Psoas muscle (tissue), 8 donors: Measurements from ENCODE around the gene MYPN. TPM values are rescaled to one million over a fixed set of nuclear protein-coding genes. Genes with fewer than 3 reads are reported as not detected.

ENCODE experiments used
- ATAC-seq, 4 donors: fragments of 200-7000 bp; cut with Tn5 transposase; one replicate each; pipeline ENCODE4 v1.9.1; 2020; ENCODE audit warnings: moderate library complexity in 3 of 4, mild to moderate bottlenecking in 2 of 4
- DNase-seq, 2 donors: peaks; one replicate each; pipeline ENCODE4 v3.0.0-alpha.2; 2020
- H3K27ac ChIP-seq: fragments of 200-600 bp; one replicate; pipeline ENCODE4 v1.8.0; 2022
- H3K27me3 ChIP-seq, 3 donors: fragments of 200-600 bp in 1 of 3; one replicate each; pipeline versions ENCODE4 v1.6.1 to v1.8.0; 2013 to 2022; ENCODE audit warnings: low read length in 2 of 3, mild to moderate bottlenecking in 2 of 3, moderate library complexity in 1 of 3; ENCODE audit not compliant: insufficient read depth in 3 of 3
- H3K36me3 ChIP-seq, 2 donors: fragments of 200-600 bp in 1 of 2; one replicate each; pipeline versions ENCODE4 v1.6.1 to v1.8.0; 2013 to 2022; ENCODE audit warnings: low read depth in 1 of 2, mild to moderate bottlenecking in 1 of 2, moderate library complexity in 1 of 2; ENCODE audit not compliant: insufficient read depth in 1 of 2
- H3K4me1 ChIP-seq: fragments of 200-600 bp; one replicate; pipeline ENCODE4 v1.8.0; 2022
- H3K4me3 ChIP-seq: fragments of 200-600 bp; one replicate; pipeline ENCODE4 v1.8.0; 2022; ENCODE audit warnings: mild to moderate bottlenecking
- H3K9me3 ChIP-seq: fragments of 200-600 bp; one replicate; pipeline ENCODE4 v1.8.0; 2022
- WGBS, 3 donors: extraction: QIAGEN DNeasy Blood & Tissue Kit; methylation state at CpG; one replicate each; pipeline versions ENCODE4 v1.1.6 to v1.1.7; 2013; 5-methylcytosine and 5-hydroxymethylcytosine counted together
- intact Hi-C, 2 donors: fragments of 100-400 bp; cut with DNase I; formaldehyde crosslinking; loops; one replicate each; pipeline versions ENCODE4 v1.11.0 to v1.14.2; 2022
- polyA plus RNA-seq, 3 donors: library from polyadenylated mRNA; stranded (reverse); fragments of 200-250 nt; gene quantifications; one replicate each; pipeline ENCODE4 v1.2.3, GENCODE V29; 2013
- total RNA-seq, 4 donors: library from RNA; stranded (reverse); fragmentation: NEBNext Ultra II Directional in 2 of 4; extraction: Animal tissue kit (Norgen Biotek cat#: 25700) in 2 of 4; gene quantifications; one replicate each; pipeline versions ENCODE4 v1.2.1 to v1.2.4, GENCODE V29; 2021 to 2023
- TF ChIP-seq, protein P1 (sequence below): fragments of 200-600 bp; IDR thresholded peaks from one replicate; pipeline ENCODE4 v1.8.0; 2022; ENCODE audit warnings: antibody characterized with exemption
- donor health status: healthy with polysubstance abuse.
- donor health status: DM: no; HTN: no; CAD: no; lungs with moderate emphysema.
- donor health status: Bipolar disorder and iron deficiency.
- donor health status: healthy.
- donor health status: DM: yes; HTN: yes; CAD: no.
- donor health status: DM: no; HTN: no; CAD: no.
- donor health status: DM: no; HTN: no; CAD: no.
- donor health status: DM: yes; HTN: yes; CAD: no.

MYPN gene
- total and polyA plus RNA-seq, 7 donors = 24.3 to 376 (median 216) TPM

DNA sequence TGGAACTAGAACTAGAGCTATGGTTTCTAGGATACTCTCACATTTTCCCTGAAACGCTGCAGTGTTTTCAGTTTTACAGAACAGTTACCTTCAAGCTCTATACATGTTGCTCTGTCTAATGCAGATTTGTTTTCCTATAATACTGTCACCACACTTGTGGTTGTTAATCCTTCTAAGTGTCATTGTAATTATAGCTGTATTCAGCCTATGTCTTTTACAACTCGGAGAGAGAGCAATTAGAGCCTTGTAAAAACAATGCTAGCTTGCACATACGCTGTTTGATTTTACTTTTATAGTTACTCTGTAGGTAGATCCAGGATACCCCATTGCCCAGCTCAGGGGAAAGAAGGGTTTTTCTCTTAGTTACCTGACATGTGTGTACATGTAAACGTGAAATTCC lies 67.5 kb downstream of the MYPN start:
- Histone ChIP-seq H3K36me3 (peaks cover 0 to 99% of the 10 kb centered on the region in 2 donors), H3K4me1 (peaks cover 23% of the 10 kb centered on the region), H3K9me3 (no peaks in the 10 kb centered on the region), H3K4me3 (no peak overlapping the region), H3K27me3 (no peaks in the 10 kb centered on the region), H3K27ac (no peak overlapping the region)
- 79 to 83% (median 80%) methylated on average over 4 of the region's 4 CpGs for WGBS, 3 donors
- no peak for DNase-seq
- intact Hi-C loops = no loop called here
- no peak for ATAC-seq
- TF ChIP-seq, protein P1, sequence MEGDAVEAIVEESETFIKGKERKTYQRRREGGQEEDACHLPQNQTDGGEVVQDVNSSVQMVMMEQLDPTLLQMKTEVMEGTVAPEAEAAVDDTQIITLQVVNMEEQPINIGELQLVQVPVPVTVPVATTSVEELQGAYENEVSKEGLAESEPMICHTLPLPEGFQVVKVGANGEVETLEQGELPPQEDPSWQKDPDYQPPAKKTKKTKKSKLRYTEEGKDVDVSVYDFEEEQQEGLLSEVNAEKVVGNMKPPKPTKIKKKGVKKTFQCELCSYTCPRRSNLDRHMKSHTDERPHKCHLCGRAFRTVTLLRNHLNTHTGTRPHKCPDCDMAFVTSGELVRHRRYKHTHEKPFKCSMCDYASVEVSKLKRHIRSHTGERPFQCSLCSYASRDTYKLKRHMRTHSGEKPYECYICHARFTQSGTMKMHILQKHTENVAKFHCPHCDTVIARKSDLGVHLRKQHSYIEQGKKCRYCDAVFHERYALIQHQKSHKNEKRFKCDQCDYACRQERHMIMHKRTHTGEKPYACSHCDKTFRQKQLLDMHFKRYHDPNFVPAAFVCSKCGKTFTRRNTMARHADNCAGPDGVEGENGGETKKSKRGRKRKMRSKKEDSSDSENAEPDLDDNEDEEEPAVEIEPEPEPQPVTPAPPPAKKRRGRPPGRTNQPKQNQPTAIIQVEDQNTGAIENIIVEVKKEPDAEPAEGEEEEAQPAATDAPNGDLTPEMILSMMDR = no peak

DNA sequence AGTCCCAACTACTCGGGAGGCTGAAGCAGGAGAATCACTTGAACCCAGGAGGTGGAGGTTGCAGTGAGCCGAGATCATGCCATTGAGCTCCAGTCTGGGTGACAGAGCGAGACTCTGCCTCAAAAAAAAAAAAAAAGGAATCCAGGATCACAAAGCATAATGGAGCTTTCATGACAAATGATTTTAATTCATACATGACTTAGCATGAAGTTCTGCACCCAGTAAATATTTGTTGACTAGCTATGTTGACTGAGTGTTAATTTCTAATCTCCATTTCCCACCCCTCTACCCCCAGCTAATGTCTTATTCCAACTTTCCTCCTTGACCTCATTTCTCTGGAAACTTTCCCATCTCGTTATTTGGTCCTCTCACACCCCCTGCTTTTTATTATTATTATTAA lies 69.3 kb downstream of the MYPN start:
- Histone ChIP-seq H3K4me3 (no peak overlapping the region), H3K9me3 (no peaks in the 10 kb centered on the region), H3K4me1 (peaks cover 23% of the 10 kb centered on the region), H3K27me3 (no peaks in the 10 kb centered on the region), H3K27ac (peak overlapping the region; percentile 32), H3K36me3 (peaks cover 0 to 90% of the 10 kb centered on the region in 2 donors)
- intact Hi-C loops = no loop called here
- DNase-seq (no peak), ATAC-seq (no peak)
- TF ChIP-seq, protein P1 = no peak
- 58 to 75% (median 61%) methylated on average over 4 of the region's 4 CpGs for WGBS, 3 donors

DNA sequence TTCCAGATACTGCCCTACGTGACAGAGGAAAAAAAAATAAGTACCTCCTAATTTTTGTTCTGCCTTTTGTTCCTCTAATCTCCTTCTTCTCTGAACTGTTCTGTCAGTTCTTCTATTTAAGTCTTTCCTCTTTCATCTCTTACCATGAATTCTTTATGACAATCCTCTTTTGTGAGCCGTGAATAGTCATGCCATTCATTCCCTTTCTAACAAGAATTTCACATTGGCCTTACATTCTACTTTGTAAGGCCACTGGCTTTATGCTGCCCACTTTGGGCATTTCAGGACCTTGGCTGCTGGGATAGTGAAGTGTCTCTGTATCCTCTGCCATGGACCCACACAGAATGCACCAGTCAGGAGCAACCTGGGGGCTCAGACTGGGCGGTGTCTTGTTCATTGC lies 69.7 kb downstream of the MYPN start:
- TF ChIP-seq, protein P1 = no peak
- intact Hi-C loops = no loop called here
- 66 to 73% (median 68%) methylated on average over 3 of the region's 3 CpGs for WGBS, 3 donors
- Histone ChIP-seq H3K36me3 (peaks cover 0 to 90% of the 10 kb centered on the region in 2 donors), H3K27ac (peak overlapping the region; percentile 32), H3K4me3 (no peak overlapping the region), H3K27me3 (no peaks in the 10 kb centered on the region), H3K9me3 (no peaks in the 10 kb centered on the region), H3K4me1 (peaks cover 23% of the 10 kb centered on the region)
- DNase-seq = no peak
- no peak for ATAC-seq

DNA sequence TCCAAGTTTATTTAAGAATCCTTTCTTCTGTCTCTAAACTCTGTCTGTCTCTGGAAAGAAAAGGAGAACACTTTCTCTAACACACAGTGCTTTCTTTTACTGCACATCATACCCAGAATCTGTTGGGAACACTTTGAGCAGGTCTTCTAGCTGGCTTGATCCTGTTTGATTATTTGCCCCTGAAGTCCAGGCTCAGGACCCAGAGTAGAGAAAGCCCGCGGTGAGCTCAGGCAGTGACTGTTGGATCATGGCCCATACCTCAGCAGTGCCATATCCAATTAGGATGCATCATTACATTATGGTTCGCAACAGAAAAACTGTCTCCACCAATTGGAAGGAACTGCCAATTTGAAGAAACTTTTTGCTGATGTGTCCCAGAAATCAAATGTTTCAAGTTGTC lies 71.2 kb downstream of the MYPN start:
- Histone ChIP-seq H3K9me3 (no peaks in the 10 kb centered on the region), H3K4me1 (peaks cover 17% of the 10 kb centered on the region), H3K27me3 (no peaks in the 10 kb centered on the region), H3K4me3 (no peak overlapping the region), H3K27ac (no peak overlapping the region), H3K36me3 (peaks cover 0 to 80% of the 10 kb centered on the region in 2 donors)
- ATAC-seq (peak in 3 of 4 donors; percentile 32 to 40 (median 33)), DNase-seq (no peak)
- intact Hi-C loops = loop anchor here in 1 of 2 donors (5.0 kb wide), 1 partner anchor 908 kb away; no protein-coding TSS in a partner anchor
- WGBS, 3 donors = 52 to 66% (median 58%) methylated on average over 3 of the region's 3 CpGs
- TF ChIP-seq, protein P1 = no peak

DNA sequence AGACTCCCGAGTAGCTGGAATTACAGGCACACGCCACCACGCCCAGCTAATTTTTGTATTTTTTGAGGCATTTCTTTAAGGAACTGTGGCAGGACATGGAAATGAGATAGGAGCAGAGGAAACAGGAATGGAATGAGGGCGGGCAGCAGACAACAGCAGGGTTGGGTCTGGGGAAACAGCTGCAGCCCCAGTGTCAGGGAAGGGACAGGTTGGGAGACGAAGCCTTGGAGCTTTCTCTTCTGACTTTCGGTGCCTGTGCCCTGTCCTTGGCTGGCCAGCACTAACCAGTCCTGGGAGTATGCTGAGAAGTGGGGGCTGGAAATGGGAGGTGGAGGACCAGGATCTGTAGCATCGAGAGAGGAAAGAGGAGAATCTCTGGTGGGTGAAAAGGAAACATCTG lies 75.3 kb downstream of the MYPN start:
- intact Hi-C loops = loop anchor here in 1 of 2 donors (5.0 kb wide), 1 partner anchor 912 kb away; no protein-coding TSS in a partner anchor
- peak overlapping the region; percentile 54 for H3K27ac ChIP-seq
- peak in 3 of 4 donors; percentile 19 to 24 (median 21) for ATAC-seq

More for the DNA sequence above, 75.3 kb downstream of the MYPN start:
- H3K36me3 ChIP-seq = peaks cover 2 to 72% of the 10 kb centered on the region in 2 donors
- H3K27me3 ChIP-seq = no peaks in the 10 kb centered on the region
- no peaks in the 10 kb centered on the region for H3K4me1 ChIP-seq
- TF ChIP-seq, protein P1 = no peak
- no peak for DNase-seq
- H3K9me3 ChIP-seq = no peaks in the 10 kb centered on the region
- no peak overlapping the region for H3K4me3 ChIP-seq
- 37 to 44% (median 43%) methylated on average over 7 of the region's 7 CpGs for WGBS, 3 donors
